ENCODE results near the gene RNF114.

GRCh38 chr20:49945701-49946477 lies 9.7 kb downstream of the RNF114 start:
- TF ChIP-seq POLR2A (IDR thresholded peaks at IDR 0.05), result no peak
- no peak for TF ChIP-seq EP300 (IDR thresholded peaks at IDR 0.05)
- TF ChIP-seq, protein P1, sequence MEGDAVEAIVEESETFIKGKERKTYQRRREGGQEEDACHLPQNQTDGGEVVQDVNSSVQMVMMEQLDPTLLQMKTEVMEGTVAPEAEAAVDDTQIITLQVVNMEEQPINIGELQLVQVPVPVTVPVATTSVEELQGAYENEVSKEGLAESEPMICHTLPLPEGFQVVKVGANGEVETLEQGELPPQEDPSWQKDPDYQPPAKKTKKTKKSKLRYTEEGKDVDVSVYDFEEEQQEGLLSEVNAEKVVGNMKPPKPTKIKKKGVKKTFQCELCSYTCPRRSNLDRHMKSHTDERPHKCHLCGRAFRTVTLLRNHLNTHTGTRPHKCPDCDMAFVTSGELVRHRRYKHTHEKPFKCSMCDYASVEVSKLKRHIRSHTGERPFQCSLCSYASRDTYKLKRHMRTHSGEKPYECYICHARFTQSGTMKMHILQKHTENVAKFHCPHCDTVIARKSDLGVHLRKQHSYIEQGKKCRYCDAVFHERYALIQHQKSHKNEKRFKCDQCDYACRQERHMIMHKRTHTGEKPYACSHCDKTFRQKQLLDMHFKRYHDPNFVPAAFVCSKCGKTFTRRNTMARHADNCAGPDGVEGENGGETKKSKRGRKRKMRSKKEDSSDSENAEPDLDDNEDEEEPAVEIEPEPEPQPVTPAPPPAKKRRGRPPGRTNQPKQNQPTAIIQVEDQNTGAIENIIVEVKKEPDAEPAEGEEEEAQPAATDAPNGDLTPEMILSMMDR (IDR thresholded peaks at IDR 0.05), result no peak
- no peak for TF ChIP-seq POLR2AphosphoS5 (IDR thresholded peaks at IDR 0.05)
